Right renal pelvis (tissue), 4 donors: ENCODE data around the gene SAP30BP. TPM values are rescaled to one million over a fixed set of nuclear protein-coding genes. Genes with fewer than 3 reads are reported as not detected.

Experiments used
- DNase-seq, 4 donors: peaks; one replicate each; pipeline ENCODE4 v3.0.0-alpha.2; 2013; ENCODE audit warnings: low read depth in 4 of 4, low spot score in 3 of 4, missing footprints in 1 of 4
- polyA plus RNA-seq, 4 donors: library from polyadenylated mRNA; unstranded; fragments of 120-200 nt; gene quantifications; one replicate each; pipeline ENCODE4 v1.2.1, GENCODE V29; 2013; ENCODE audit not compliant: insufficient read length in 4 of 4

The SAP30BP gene
- polyA plus RNA-seq, 4 donors: 96.9 to 103 (median 100) TPM

GRCh38 chr17:75733471-75733870 is 66.3 kb downstream of the SAP30BP start:
- no peak for DNase-seq

- DNase-seq: no peak
Observed at GRCh38 chr17:75734674-75735294, 67.6 kb downstream of the SAP30BP start.

- no peak for DNase-seq
Observed at GRCh38 chr17:75736173-75736835, 69.2 kb downstream of the SAP30BP start.

GRCh38 chr17:75737133-75737962 is 70.2 kb downstream of the SAP30BP start:
- DNase-seq: no peak

- no peak for DNase-seq
Observed at GRCh38 chr17:75738218-75738802, 71.2 kb downstream of the SAP30BP start.

GRCh38 chr17:75739174-75739573 is 72.0 kb downstream of the SAP30BP start:
- DNase-seq: no peak

GRCh38 chr17:75739801-75740200 is 72.7 kb downstream of the SAP30BP start:
- DNase-seq: no peak

GRCh38 chr17:75740215-75740614 is 73.1 kb downstream of the SAP30BP start:
- DNase-seq: no peak

GRCh38 chr17:75740631-75741077 is 73.5 kb downstream of the SAP30BP start:
- no peak for DNase-seq

GRCh38 chr17:75742337-75742736 is 75.2 kb downstream of the SAP30BP start:
- DNase-seq: no peak

GRCh38 chr17:75743625-75744206 is 76.6 kb downstream of the SAP30BP start:
- DNase-seq: no peak

GRCh38 chr17:75748706-75749105 is 81.6 kb downstream of the SAP30BP start:
- DNase-seq: no peak

- peak in 2 of 4 donors; percentile 56 to 66 for DNase-seq
Observed at GRCh38 chr17:75749545-75750389, 82.6 kb downstream of the SAP30BP start.

GRCh38 chr17:75750661-75751423 is 83.7 kb downstream of the SAP30BP start:
- DNase-seq: no peak

GRCh38 chr17:75751676-75752404 is 84.7 kb downstream of the SAP30BP start:
- DNase-seq: no peak

- DNase-seq: no peak
Observed at GRCh38 chr17:75752405-75752709, 85.2 kb downstream of the SAP30BP start.

- no peak for DNase-seq
Observed at GRCh38 chr17:75752802-75753513, 85.8 kb downstream of the SAP30BP start.
